Neural cell (in vitro differentiated cells): Measurements from ENCODE around the gene DAAM2. TPM values are rescaled to one million over a fixed set of nuclear protein-coding genes. Genes with fewer than 3 reads are reported as not detected.

Source experiments
- H2AFZ ChIP-seq: fragments of 200-600, 300-800 bp; sonication (generic), shearing (Covaris generic); 2 replicates; pipeline ENCODE4 v1.6.0; 2014; ENCODE audit warnings: low read depth, mild to moderate bottlenecking, antibody characterized with exemption, low read length, moderate library complexity
- H3F3A ChIP-seq: fragments of 200-600 bp; shearing (Covaris generic); 2 replicates; pipeline ENCODE4 v1.6.1; 2016; ENCODE audit warnings: mild to moderate bottlenecking, moderate library complexity, mixed read lengths, antibody characterized with exemption, low read length; ENCODE audit not compliant: insufficient read depth, poor library complexity, severe bottlenecking
- H3K27ac ChIP-seq: fragments of 200-600, 300-800 bp; sonication (generic), shearing (Covaris generic); 2 replicates; pipeline ENCODE4 v1.5.1; 2014; ENCODE audit warnings: mild to moderate bottlenecking, low read length, moderate library complexity
- H3K27me3 ChIP-seq: fragments of 300-800, 200-600 bp; sonication (generic), shearing (Covaris generic); 2 replicates; pipeline ENCODE4 v1.6.0; 2014; ENCODE audit warnings: mild to moderate bottlenecking, low read depth, low read length, moderate library complexity; ENCODE audit not compliant: insufficient read depth
- H3K36me3 ChIP-seq: fragments of 300-800, 200-600 bp; sonication (generic), shearing (Covaris generic); 2 replicates; pipeline ENCODE4 v1.5.1; 2014; ENCODE audit warnings: mild to moderate bottlenecking, antibody characterized with exemption, low read length, moderate library complexity; ENCODE audit not compliant: insufficient read depth
- H3K4me2 ChIP-seq: fragments of 300-800, 200-600 bp; sonication (generic), shearing (Covaris generic); 2 replicates; pipeline ENCODE4 v1.6.0; 2014; ENCODE audit warnings: mild to moderate bottlenecking, low read length
- H3K4me3 ChIP-seq: fragments of 300-800, 200-600 bp; sonication (generic), shearing (Covaris generic); 2 replicates; pipeline ENCODE4 v1.5.1; 2014; ENCODE audit warnings: mild to moderate bottlenecking, low read length, moderate library complexity
- H3K79me2 ChIP-seq: fragments of 200-600 bp; shearing (Covaris generic); replicated peaks from 2 replicates; pipeline ENCODE4 v1.6.0; 2014; ENCODE audit warnings: mild to moderate bottlenecking, low read length, moderate library complexity; ENCODE audit not compliant: insufficient read depth
- H3K9ac ChIP-seq: fragments of 300-800, 200-600 bp; sonication (generic), shearing (Covaris generic); 2 replicates; pipeline ENCODE4 v1.6.1; 2016; ENCODE audit warnings: mild to moderate bottlenecking, low read length, mixed read lengths
- H3K9me2 ChIP-seq: fragments of 200-600 bp; shearing (Covaris generic); 2 replicates; pipeline ENCODE4 v1.6.1; 2016; ENCODE audit warnings: mild to moderate bottlenecking, low read length, mixed read lengths; ENCODE audit not compliant: insufficient read depth
- H3K9me3 ChIP-seq: fragments of 200-600, 300-800 bp; sonication (generic), shearing (Covaris generic); 2 replicates; pipeline ENCODE4 v1.6.1; 2016; ENCODE audit warnings: mild to moderate bottlenecking, mixed run types, low read length, moderate library complexity, mixed read lengths
- H4K20me1 ChIP-seq: fragments of 200-600 bp; shearing (Covaris generic); 2 replicates; pipeline ENCODE4 v1.6.1; 2016; ENCODE audit warnings: mild to moderate bottlenecking, mixed run types; ENCODE audit not compliant: insufficient read depth
- EP300 ChIP-seq: fragments of 450-650 bp; conservative IDR thresholded peaks from 2 replicates; pipeline ENCODE4 v1.6.1; 2014; ENCODE audit warnings: antibody characterized with exemption, mild to moderate bottlenecking, moderate library complexity; ENCODE audit not compliant: poor library complexity, severe bottlenecking
- EZH2 ChIP-seq: fragments of 200-600, 300-800 bp; shearing (Covaris generic), sonication (generic); IDR thresholded peaks from 2 replicates; pipeline ENCODE4 v1.6.1; 2014; ENCODE audit warnings: antibody characterized with exemption, low read length, borderline replicate concordance, mild to moderate bottlenecking; ENCODE audit not compliant: insufficient read depth, poor library complexity, severe bottlenecking
- MXI1 ChIP-seq: fragments of 450-650 bp; conservative IDR thresholded peaks from 2 replicates; pipeline ENCODE4 v1.6.1; 2014; ENCODE audit warnings: antibody characterized with exemption, mild to moderate bottlenecking; ENCODE audit not compliant: poor library complexity, severe bottlenecking
- POLR2AphosphoS5 ChIP-seq: IDR thresholded peaks from 2 replicates; pipeline ENCODE4 v1.6.1; 2012
- RAD21 ChIP-seq: fragments of 450-650 bp; conservative IDR thresholded peaks from 2 replicates; pipeline ENCODE4 v1.6.1; 2014; ENCODE audit warnings: antibody characterized with exemption, mild to moderate bottlenecking, moderate library complexity
- SMC3 ChIP-seq: fragments of 450-650 bp; conservative IDR thresholded peaks from 2 replicates; pipeline ENCODE4 v1.6.1; 2014; ENCODE audit warnings: antibody characterized with exemption, mild to moderate bottlenecking, moderate library complexity; ENCODE audit not compliant: poor library complexity
- TAF1 ChIP-seq: IDR thresholded peaks from 2 replicates; pipeline ENCODE4 v1.6.1; 2012; ENCODE audit warnings: low read depth
- polyA plus RNA-seq: library from polyadenylated mRNA; depleted of rRNA; stranded (reverse); fragments of >200 nt; gene quantifications from 2 replicates; pipeline ENCODE4 v1.2.3, GENCODE V29; 2014
- TF ChIP-seq, protein P1 (sequence below): fragments of 450-650 bp; IDR thresholded peaks from 2 replicates; pipeline ENCODE4 v1.5.1; 2014; ENCODE audit warnings: antibody characterized with exemption, mild to moderate bottlenecking, moderate library complexity; ENCODE audit not compliant: poor library complexity, severe bottlenecking
- TF ChIP-seq, protein P2 (sequence below): IDR thresholded peaks from 2 replicates; pipeline ENCODE4 v1.6.1; 2012; ENCODE audit warnings: borderline replicate concordance

The DAAM2 gene
- polyA plus RNA-seq, 1 donor from 2014 or later, result 1.2 TPM

DNA sequence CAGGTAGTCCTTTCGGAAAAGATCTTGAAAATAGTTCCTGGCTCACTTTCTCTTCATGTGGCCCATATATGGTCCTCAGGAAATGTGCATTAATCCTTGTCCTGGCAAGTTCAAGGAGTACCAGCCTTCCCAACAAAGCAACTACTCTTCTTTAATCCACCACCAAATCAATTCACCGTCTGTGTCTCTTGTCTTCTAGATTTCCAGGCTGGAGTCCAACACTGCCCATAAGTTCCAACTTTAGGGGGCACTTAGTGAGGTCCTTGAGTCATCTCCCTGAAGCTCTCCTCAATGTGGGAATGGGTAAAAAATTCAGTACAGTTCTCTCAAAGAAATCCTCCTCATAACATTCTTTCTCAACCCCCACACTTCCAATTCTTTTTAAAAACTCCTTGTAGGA is 6.9 kb upstream of the DAAM2 start:
- no peaks in the 10 kb centered on the region for H3K79me2 ChIP-seq
- H3K36me3 ChIP-seq, result no peaks in the 10 kb centered on the region
- TF ChIP-seq RAD21, result no peak
- no peak for TF ChIP-seq SMC3
- TF ChIP-seq, protein P1, sequence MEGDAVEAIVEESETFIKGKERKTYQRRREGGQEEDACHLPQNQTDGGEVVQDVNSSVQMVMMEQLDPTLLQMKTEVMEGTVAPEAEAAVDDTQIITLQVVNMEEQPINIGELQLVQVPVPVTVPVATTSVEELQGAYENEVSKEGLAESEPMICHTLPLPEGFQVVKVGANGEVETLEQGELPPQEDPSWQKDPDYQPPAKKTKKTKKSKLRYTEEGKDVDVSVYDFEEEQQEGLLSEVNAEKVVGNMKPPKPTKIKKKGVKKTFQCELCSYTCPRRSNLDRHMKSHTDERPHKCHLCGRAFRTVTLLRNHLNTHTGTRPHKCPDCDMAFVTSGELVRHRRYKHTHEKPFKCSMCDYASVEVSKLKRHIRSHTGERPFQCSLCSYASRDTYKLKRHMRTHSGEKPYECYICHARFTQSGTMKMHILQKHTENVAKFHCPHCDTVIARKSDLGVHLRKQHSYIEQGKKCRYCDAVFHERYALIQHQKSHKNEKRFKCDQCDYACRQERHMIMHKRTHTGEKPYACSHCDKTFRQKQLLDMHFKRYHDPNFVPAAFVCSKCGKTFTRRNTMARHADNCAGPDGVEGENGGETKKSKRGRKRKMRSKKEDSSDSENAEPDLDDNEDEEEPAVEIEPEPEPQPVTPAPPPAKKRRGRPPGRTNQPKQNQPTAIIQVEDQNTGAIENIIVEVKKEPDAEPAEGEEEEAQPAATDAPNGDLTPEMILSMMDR, result no peak
- no peak for TF ChIP-seq EZH2
- TF ChIP-seq, protein P2, sequence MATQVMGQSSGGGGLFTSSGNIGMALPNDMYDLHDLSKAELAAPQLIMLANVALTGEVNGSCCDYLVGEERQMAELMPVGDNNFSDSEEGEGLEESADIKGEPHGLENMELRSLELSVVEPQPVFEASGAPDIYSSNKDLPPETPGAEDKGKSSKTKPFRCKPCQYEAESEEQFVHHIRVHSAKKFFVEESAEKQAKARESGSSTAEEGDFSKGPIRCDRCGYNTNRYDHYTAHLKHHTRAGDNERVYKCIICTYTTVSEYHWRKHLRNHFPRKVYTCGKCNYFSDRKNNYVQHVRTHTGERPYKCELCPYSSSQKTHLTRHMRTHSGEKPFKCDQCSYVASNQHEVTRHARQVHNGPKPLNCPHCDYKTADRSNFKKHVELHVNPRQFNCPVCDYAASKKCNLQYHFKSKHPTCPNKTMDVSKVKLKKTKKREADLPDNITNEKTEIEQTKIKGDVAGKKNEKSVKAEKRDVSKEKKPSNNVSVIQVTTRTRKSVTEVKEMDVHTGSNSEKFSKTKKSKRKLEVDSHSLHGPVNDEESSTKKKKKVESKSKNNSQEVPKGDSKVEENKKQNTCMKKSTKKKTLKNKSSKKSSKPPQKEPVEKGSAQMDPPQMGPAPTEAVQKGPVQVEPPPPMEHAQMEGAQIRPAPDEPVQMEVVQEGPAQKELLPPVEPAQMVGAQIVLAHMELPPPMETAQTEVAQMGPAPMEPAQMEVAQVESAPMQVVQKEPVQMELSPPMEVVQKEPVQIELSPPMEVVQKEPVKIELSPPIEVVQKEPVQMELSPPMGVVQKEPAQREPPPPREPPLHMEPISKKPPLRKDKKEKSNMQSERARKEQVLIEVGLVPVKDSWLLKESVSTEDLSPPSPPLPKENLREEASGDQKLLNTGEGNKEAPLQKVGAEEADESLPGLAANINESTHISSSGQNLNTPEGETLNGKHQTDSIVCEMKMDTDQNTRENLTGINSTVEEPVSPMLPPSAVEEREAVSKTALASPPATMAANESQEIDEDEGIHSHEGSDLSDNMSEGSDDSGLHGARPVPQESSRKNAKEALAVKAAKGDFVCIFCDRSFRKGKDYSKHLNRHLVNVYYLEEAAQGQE, result no peak
- no peak for TF ChIP-seq MXI1
- no peak for TF ChIP-seq EP300
- TF ChIP-seq TAF1, result no peak
- no peak overlapping the region for H3K4me3 ChIP-seq
- H3K27ac ChIP-seq, result no peak overlapping the region
- H4K20me1 ChIP-seq, result no peaks in the 10 kb centered on the region
- no peak overlapping the region for H3K4me2 ChIP-seq
- no peaks in the 10 kb centered on the region for H3K9me2 ChIP-seq
- no peaks in the 10 kb centered on the region for H3K9me3 ChIP-seq
- no peaks in the 10 kb centered on the region for H3K27me3 ChIP-seq
- no peak overlapping the region for H3K9ac ChIP-seq
- no peaks in the 10 kb centered on the region for H3F3A ChIP-seq
- H2AFZ ChIP-seq, result no peak overlapping the region

DNA sequence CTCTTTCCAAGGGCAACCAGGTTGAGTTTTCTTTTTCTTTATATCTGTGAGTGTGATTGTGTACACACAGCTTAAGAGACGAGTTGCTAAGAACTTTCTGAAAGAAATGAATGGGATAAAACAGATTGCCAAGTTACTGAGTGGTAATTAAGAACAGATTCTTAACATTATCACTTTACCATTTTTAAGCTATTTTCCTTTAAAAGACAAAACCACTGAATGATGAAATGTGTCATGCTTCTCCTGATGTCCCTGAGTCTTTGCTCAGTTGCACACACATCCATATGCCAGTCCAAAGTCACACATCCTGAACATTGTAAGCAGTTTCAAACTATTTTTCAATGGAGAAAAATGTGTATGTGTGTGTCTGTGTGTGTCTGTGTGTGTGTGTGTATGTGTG is 5.5 kb upstream of the DAAM2 start:
- TF ChIP-seq EP300 (no peak), POLR2AphosphoS5 (no peak)
- H3K9me2 ChIP-seq, result no peaks in the 10 kb centered on the region
- no peaks in the 10 kb centered on the region for H3K36me3 ChIP-seq
- no peak overlapping the region for H2AFZ ChIP-seq
- no peaks in the 10 kb centered on the region for H3K79me2 ChIP-seq
- H3F3A ChIP-seq, result no peaks in the 10 kb centered on the region
- H3K4me3 ChIP-seq, result no peak overlapping the region
- no peaks in the 10 kb centered on the region for H4K20me1 ChIP-seq
- no peak overlapping the region for H3K9ac ChIP-seq
- peaks cover under 1% of the 10 kb centered on the region for H3K27me3 ChIP-seq
- H3K9me3 ChIP-seq, result no peaks in the 10 kb centered on the region
- H3K27ac ChIP-seq, result no peak overlapping the region
- no peak overlapping the region for H3K4me2 ChIP-seq

DNA sequence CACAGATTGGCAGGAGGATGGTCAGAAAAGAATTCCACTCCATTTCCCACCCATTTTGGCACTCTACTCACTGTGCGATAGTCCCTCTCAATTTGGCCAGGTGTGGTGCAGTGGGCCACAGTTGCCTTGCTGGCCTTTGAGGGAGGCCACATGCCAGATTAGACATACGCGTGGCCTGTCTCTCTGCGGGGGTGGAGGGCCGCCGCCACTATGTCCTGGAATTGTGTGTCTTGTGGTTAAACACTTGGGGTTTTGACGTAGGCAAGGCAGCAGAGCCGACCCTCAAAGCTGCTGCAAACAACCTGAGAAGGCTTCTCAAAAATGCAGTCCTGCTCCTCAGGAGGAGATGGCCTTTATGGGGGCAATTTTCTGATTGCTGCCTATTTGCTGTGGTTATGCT is 4.9 kb upstream of the DAAM2 start:
- H3K79me2 ChIP-seq, result no peaks in the 10 kb centered on the region
- no peaks in the 10 kb centered on the region for H3F3A ChIP-seq
- no peaks in the 10 kb centered on the region for H3K9me3 ChIP-seq
- H3K4me3 ChIP-seq, result no peak overlapping the region
- H2AFZ ChIP-seq, result no peak overlapping the region
- H3K9ac ChIP-seq, result no peak overlapping the region
- H3K9me2 ChIP-seq, result no peaks in the 10 kb centered on the region
- no peaks in the 10 kb centered on the region for H3K36me3 ChIP-seq
- H3K4me2 ChIP-seq, result no peak overlapping the region
- peaks cover 6% of the 10 kb centered on the region for H3K27me3 ChIP-seq
- no peak overlapping the region for H3K27ac ChIP-seq
- no peaks in the 10 kb centered on the region for H4K20me1 ChIP-seq
- TF ChIP-seq EZH2 (no peak), SMC3 (no peak), MXI1 (no peak), POLR2AphosphoS5 (no peak)
- TF ChIP-seq, protein P2, result no peak
- TF ChIP-seq, protein P1, result no peak
